MCF 10A (cell line): ENCODE measurements around the gene HNRNPUL1. TPM values are rescaled to one million over a fixed set of nuclear protein-coding genes. Genes with fewer than 3 reads are reported as not detected.

Source experiments
- BruUV-seq: library from RNA; stranded (reverse); fragments of 400-500 nt; replicated peaks from 2 replicates; lab custom pipeline; 2021; lab: Mats Ljungman, UMichigan
- CTCF ChIA-PET: fragments of 300-600 bp; sonication (Branson Sonifier 250); formaldehyde crosslinking; extraction: SDS; loops from one replicate; lab custom pipeline; 2021; ENCODE audit warnings: antibody characterized with exemption, inconsistent platforms; lab: Yijun Ruan, JAX
- POLR2A ChIA-PET: fragments of 300-600, 350-650 bp; sonication (Branson Sonifier 250); formaldehyde crosslinking; extraction: SDS; loops from one replicate; lab custom pipeline; 2020; ENCODE audit warnings: antibody characterized with exemption, inconsistent platforms; lab: Yijun Ruan, JAX
- DNase-seq: peaks from one replicate; pipeline ENCODE4 v3.0.0-alpha.2; 2018; ENCODE audit not compliant: unreplicated experiment
- H3K27ac Mint-ChIP-seq: one replicate; pipeline ENCODE4 v1.8.0; 2022; ENCODE audit warnings: mild to moderate bottlenecking, low read depth, mixed read lengths; ENCODE audit not compliant: unreplicated experiment
- H3K27me3 Mint-ChIP-seq: one replicate; pipeline ENCODE4 v1.8.0; 2022; ENCODE audit warnings: mixed read lengths; ENCODE audit not compliant: insufficient read depth, unreplicated experiment
- H3K36me3 Mint-ChIP-seq: one replicate; pipeline ENCODE4 v1.8.0; 2022; ENCODE audit warnings: mild to moderate bottlenecking, moderate library complexity, mixed read lengths; ENCODE audit not compliant: insufficient read depth, unreplicated experiment
- H3K4me1 Mint-ChIP-seq: one replicate; pipeline ENCODE4 v1.8.0; 2022; ENCODE audit warnings: mixed read lengths; ENCODE audit not compliant: insufficient read depth, unreplicated experiment
- H3K4me3 Mint-ChIP-seq: one replicate; pipeline ENCODE4 v1.8.0; 2022; ENCODE audit warnings: mild to moderate bottlenecking, moderate library complexity, mixed read lengths; ENCODE audit not compliant: unreplicated experiment
- H3K9me3 Mint-ChIP-seq: one replicate; pipeline ENCODE4 v1.8.0; 2022; ENCODE audit warnings: mixed read lengths; ENCODE audit not compliant: unreplicated experiment
- intact Hi-C: fragments of 100-400 bp; cut with micrococcal nuclease; formaldehyde crosslinking; loops from 2 replicates; pipeline ENCODE4 v1.14.1; 2022
- total RNA-seq: library from RNA; stranded (reverse); gene quantifications from 2 replicates; pipeline ENCODE4 v1.2.3, GENCODE V29; 2022
- TF ChIP-seq, protein P1 (sequence below): fragments of 200-600 bp; IDR thresholded peaks from one replicate; pipeline ENCODE4 v1.8.0; 2022; ENCODE audit warnings: antibody characterized with exemption, mild to moderate bottlenecking; ENCODE audit not compliant: unreplicated experiment

Gene HNRNPUL1
- total RNA-seq, 1 experiment from 2014 or later: 204 TPM

DNA sequence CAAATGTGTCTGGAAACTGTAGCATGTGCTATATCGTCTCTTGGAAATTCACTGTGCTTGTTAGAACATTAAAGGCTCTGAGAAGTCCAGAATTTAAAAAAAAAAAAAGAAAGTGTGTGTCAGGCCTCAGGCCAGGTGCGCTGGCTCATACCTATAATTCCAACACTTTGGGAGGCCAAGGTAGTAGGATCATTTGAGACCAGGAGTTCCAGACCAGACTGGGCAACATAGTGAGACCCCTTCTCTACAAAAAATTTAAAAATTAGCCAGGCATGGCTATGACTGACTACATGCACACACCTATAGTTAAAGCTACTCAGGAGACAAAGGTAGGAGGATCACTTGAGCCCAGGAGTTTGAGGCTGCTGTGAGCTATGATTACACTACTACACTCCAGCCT is 4.9 kb downstream of the HNRNPUL1 start:
- ChIA-PET POLR2A (no interaction called here), CTCF (no interaction called here)
- Mint-ChIP-seq H3K27ac (no peak overlapping the region), H3K4me1 (peaks cover 26% of the 10 kb centered on the region), H3K36me3 (peaks cover 92% of the 10 kb centered on the region), H3K27me3 (no peaks in the 10 kb centered on the region), H3K9me3 (no peaks in the 10 kb centered on the region), H3K4me3 (no peak overlapping the region)
- TF ChIP-seq, protein P1, sequence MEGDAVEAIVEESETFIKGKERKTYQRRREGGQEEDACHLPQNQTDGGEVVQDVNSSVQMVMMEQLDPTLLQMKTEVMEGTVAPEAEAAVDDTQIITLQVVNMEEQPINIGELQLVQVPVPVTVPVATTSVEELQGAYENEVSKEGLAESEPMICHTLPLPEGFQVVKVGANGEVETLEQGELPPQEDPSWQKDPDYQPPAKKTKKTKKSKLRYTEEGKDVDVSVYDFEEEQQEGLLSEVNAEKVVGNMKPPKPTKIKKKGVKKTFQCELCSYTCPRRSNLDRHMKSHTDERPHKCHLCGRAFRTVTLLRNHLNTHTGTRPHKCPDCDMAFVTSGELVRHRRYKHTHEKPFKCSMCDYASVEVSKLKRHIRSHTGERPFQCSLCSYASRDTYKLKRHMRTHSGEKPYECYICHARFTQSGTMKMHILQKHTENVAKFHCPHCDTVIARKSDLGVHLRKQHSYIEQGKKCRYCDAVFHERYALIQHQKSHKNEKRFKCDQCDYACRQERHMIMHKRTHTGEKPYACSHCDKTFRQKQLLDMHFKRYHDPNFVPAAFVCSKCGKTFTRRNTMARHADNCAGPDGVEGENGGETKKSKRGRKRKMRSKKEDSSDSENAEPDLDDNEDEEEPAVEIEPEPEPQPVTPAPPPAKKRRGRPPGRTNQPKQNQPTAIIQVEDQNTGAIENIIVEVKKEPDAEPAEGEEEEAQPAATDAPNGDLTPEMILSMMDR: no peak
- BruUV-seq: no TSS peak
- intact Hi-C loops: no loop called here
- no peak for DNase-seq

DNA sequence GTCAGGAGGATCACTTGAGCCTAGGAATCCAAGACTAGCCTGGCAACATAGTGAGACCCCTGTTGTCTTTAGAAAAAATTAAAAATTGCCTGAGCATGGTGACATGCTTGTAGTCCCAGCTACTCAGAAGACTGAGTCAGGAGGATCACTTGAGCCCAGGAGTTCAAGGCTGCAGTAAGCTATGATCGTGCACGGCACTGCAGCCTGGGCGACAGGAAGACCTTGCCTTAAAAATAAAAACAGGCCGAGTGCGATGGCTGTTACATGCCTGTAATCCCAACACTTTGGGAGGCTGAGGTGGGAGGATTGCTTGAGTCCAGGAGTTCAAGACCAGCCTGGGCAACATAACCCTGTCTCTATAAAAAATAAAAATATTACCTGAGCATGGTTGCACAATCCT is 5.4 kb downstream of the HNRNPUL1 start:
- ChIA-PET CTCF (no interaction called here), POLR2A (interaction anchor here (0.6 to 0.7 kb wide), 2 partner anchors 525 to 549 kb away, joined by 4 read pairs; no protein-coding TSS in a partner anchor)
- Mint-ChIP-seq H3K9me3 (no peaks in the 10 kb centered on the region), H3K4me1 (peaks cover 26% of the 10 kb centered on the region), H3K27me3 (no peaks in the 10 kb centered on the region), H3K4me3 (no peak overlapping the region), H3K27ac (no peak overlapping the region), H3K36me3 (peaks cover 92% of the 10 kb centered on the region)
- TF ChIP-seq, protein P1: no peak
- no peak for DNase-seq
- intact Hi-C loops: no loop called here
- no TSS peak for BruUV-seq

DNA sequence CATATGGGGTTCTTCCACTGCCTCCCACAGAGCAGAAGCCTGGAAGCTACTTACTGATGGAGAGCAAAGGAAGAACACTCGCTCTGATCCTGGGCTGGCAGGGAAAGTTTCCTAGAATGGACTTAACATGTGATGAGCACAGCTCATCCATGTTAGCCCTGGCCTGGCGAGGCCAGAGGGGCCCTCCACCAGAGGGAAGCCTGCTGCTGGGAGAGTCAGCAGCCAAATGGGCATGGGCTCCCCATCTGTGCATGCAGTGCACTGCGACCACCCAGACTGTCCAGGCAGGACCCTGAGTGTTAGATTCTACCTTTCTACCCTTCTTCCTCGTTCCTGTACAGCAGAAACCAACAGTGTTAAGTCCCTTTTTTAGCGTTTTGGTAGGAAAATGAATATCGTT is 8.9 kb downstream of the HNRNPUL1 start:
- DNase-seq: no peak
- intact Hi-C loops: no loop called here
- no peaks in the 10 kb centered on the region for H3K4me1 Mint-ChIP-seq
- H3K27ac Mint-ChIP-seq: no peak overlapping the region
- H3K36me3 Mint-ChIP-seq: peaks cover 100% of the 10 kb centered on the region
- no peak overlapping the region for H3K4me3 Mint-ChIP-seq
- H3K9me3 Mint-ChIP-seq: no peaks in the 10 kb centered on the region
- TF ChIP-seq, protein P1: no peak
- H3K27me3 Mint-ChIP-seq: no peaks in the 10 kb centered on the region
- ChIA-PET CTCF (no interaction called here), POLR2A (no interaction called here)
- no TSS peak for BruUV-seq

DNA sequence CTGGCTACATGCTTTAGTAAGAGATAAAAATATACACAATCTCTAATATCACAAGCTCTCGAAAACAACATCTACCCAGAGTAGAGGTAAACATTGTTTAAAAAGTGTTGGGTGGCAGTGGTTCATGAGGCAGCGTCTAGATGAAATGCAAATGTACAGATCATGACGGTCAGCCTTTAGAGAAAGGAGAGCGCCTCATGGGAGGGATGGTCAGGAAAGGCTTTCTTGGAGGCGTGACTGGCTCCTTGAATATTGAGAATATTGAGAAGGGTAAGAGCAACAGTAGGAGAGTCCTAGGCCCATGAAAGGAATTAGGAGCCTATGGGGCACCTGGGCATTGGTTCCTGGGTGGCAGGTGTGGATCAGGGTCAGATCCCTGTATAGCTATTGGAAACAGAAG is 10.6 kb downstream of the HNRNPUL1 start:
- no peak for DNase-seq
- CTCF ChIA-PET: interaction anchor here (0.8 kb wide), 1 partner anchor 33 kb away, joined by 3 read pairs; no protein-coding TSS in a partner anchor
- POLR2A ChIA-PET: interaction anchor here (0.8 to 1.9 kb wide), 3 partner anchors 10 to 34 kb away, joined by 3 to 8 read pairs (median 3); partner anchors contain the start of gene HNRNPUL1
- Mint-ChIP-seq H3K27me3 (no peaks in the 10 kb centered on the region), H3K36me3 (peaks cover 99% of the 10 kb centered on the region), H3K4me1 (no peaks in the 10 kb centered on the region), H3K27ac (no peak overlapping the region), H3K4me3 (no peak overlapping the region), H3K9me3 (no peaks in the 10 kb centered on the region)
- no TSS peak for BruUV-seq
- intact Hi-C loops: no loop called here
- TF ChIP-seq, protein P1: no peak
